DOHH2 (cell line): Measurements from ENCODE around the gene RNU7-1.

Source experiments
- CTCF ChIP-seq: fragments of 200-600 bp; sonication (generic); IDR thresholded peaks from one replicate; pipeline ENCODE4 v1.5.1; 2014; ENCODE audit warnings: antibody characterized with exemption, mild to moderate bottlenecking, low read depth, low read length; ENCODE audit not compliant: poor library complexity, severe bottlenecking
- EZH2phosphoT487 ChIP-seq: fragments of 200-600 bp; sonication (generic); IDR thresholded peaks from 2 replicates; pipeline ENCODE4 v1.6.1; 2017; ENCODE audit warnings: borderline replicate concordance, mild to moderate bottlenecking, antibody characterized with exemption, low read length, moderate library complexity, mixed read lengths

- TF ChIP-seq CTCF (no peak), EZH2phosphoT487 (no peak)
Measured at GRCh38 chr12:6905414-6906040, 38.1 kb upstream of the RNU7-1 start.
